ENCODE results near the gene CYP8B1.

- TF ChIP-seq CTCF (IDR thresholded peaks at IDR 0.05) (no peak), POLR2A (IDR thresholded peaks at IDR 0.05) (no peak)
Observed at GRCh38 chr3:42823351-42823750, 52.3 kb downstream of the CYP8B1 start.
